ENCODE data around the gene KCTD15.

KCTD15 gene

GRCh38 chr19:33796164-33796875 is at the start of gene KCTD15:
KCTD15 (plus strand) TSS chr19:33796870; CDS start chr19:33800455, 3,585 bp downstream.
- no peak for DNase-seq (ENCODE audit: insufficient read length, low spot score)
- FAIRE-seq = no peak

DNA sequence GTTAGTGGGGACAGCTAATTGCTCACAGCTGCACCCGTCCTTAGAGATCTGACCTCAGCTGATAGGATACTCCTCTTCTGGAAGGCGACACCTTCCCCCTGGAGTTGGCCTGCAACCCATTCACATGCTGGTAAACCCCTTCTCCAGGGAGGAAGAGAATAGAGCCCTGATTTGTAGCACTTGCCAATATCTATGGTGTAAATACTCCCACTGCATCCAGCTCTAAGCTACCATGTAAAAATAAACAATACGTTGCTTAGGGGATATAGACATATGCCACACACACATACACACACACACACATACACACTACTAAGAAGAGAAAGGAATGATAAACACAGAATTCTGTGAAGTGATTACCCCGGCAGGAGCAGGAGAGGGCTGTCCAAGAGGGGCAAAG is 49.4 kb upstream of the KCTD15 start:
- FAIRE-seq (no peak), DNase-seq (ENCODE audit: insufficient read length, low spot score) (no peak)

GRCh38 chr19:33748231-33748630 is 48.4 kb upstream of the KCTD15 start:
- FAIRE-seq = no peak

GRCh38 chr19:33749016-33749415 is 47.7 kb upstream of the KCTD15 start:
- no peak for FAIRE-seq
- DNase-seq (ENCODE audit: insufficient read length, low spot score) = no peak

More at GRCh38 chr19:33748231-33748630, 48.4 kb upstream of the KCTD15 start:
- no peak for DNase-seq (ENCODE audit: insufficient read length, low spot score)

GRCh38 chr19:33749619-33750175 is 47.0 kb upstream of the KCTD15 start:
- DNase-seq (ENCODE audit: insufficient read length, low spot score) = no peak
- no peak for FAIRE-seq

- FAIRE-seq = no peak
- DNase-seq (ENCODE audit: insufficient read length, low spot score) = no peak
Observed at GRCh38 chr19:33750587-33751435, 45.9 kb upstream of the KCTD15 start.

DNA sequence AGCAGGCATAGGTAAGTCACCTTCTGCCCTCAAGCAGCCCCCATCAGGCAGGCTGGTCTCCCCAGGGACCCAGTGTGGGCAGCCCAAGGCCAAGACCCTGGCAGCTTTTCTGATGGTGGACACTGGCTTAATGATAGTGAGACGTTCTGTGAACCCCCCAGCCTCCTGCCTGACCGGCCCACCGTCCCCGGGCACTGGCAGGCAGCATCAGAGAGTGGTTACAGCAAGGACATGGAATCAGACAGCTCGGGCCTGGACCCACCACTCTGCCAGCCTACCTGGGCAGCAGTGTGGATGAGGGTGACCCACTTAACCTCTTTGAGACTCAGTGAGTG is 45.3 kb upstream of the KCTD15 start:
- FAIRE-seq (no peak), DNase-seq (ENCODE audit: insufficient read length, low spot score) (no peak)

DNA sequence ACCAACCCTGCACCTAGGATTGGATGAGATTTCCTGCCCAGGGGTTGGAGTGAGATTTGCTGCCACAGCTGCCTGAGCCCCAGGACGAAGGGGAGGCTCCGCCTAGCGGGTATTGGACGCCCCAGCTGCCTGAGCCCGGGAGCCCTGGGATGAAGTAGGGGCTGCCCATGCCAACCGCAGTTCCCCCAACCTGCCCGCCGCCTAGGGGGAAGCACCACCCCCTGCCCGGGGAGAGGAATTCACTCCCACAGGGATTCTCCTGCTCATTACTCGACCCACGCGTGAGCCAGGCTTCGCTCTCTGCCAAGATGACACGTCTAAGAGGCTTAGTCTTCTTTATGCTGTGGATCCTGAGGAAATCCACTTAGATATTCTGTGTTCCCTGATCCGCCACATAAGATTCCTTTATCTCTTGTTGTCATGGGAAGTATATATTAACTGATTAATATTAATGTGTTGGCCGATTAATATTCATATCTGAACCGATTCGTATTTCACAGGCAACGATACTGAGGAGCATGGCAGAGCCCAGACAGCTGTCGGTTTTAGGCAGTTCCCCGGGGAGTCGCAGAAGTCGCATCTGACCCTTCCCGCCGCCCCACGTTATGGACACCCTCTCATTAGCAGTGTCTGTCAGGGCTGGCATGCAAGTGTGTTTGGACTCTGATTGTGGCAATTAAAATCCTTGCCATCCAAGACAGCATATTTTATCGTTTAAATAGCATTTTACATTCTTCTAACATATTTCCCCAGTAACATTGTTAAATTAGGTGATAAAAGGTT is 44.5 kb upstream of the KCTD15 start:
- no peak for DNase-seq (ENCODE audit: insufficient read length, low spot score)
- FAIRE-seq = no peak

DNA sequence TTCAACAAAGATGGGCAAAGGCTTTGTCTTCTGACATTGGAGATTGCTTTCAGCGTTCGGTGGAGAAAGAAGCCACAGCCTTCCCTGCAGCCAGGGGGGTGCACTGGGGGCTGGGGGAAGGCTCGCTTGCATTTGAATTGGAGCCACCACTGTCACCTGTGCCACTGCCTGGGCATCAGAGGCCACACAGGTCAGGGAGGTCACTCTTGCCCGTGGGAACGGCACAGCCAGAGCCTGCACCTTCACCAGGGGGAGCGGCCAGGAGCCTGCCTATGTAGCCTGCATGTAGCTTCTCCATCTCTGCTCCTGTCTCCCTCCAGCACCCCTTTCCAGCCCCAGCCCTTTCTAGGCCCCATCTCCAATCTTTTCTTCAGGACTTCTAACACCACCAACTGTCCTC is 43.7 kb upstream of the KCTD15 start:
- FAIRE-seq = no peak
- DNase-seq (ENCODE audit: insufficient read length, low spot score) = no peak

DNA sequence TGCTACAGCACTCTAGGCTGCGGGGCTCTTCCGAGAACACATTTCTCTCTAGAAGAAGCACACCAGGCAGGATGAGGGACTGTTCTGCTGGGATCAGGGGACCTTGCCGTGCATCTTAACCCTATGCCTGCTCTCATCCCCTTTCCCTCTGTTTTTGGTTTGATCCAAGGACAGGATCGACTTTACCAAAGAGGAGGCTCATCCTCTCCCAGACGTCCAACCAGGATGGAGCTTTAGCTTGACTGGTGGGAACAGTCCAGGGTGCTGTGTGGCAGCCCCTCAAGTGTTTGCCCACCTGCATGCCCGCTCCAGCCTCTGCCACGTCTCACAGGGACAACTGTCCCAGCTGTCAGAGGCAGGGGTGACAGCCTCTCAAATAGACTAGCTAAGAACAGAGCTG is 42.3 kb upstream of the KCTD15 start:
- FAIRE-seq (no peak), DNase-seq (ENCODE audit: insufficient read length, low spot score) (no peak)

GRCh38 chr19:33755099-33756035 is 41.3 kb upstream of the KCTD15 start:
- FAIRE-seq (no peak), DNase-seq (ENCODE audit: insufficient read length, low spot score) (no peak)

- DNase-seq (ENCODE audit: insufficient read length, low spot score) = no peak
- FAIRE-seq = no peak
Observed at GRCh38 chr19:33756177-33756576, 40.5 kb upstream of the KCTD15 start.

- DNase-seq (ENCODE audit: insufficient read length, low spot score) (peak; percentile 28), FAIRE-seq (no peak)
Observed at GRCh38 chr19:33758541-33759013, 38.1 kb upstream of the KCTD15 start.

GRCh38 chr19:33759356-33759755 is 37.3 kb upstream of the KCTD15 start:
- DNase-seq (ENCODE audit: insufficient read length, low spot score) (no peak), FAIRE-seq (no peak)

DNA sequence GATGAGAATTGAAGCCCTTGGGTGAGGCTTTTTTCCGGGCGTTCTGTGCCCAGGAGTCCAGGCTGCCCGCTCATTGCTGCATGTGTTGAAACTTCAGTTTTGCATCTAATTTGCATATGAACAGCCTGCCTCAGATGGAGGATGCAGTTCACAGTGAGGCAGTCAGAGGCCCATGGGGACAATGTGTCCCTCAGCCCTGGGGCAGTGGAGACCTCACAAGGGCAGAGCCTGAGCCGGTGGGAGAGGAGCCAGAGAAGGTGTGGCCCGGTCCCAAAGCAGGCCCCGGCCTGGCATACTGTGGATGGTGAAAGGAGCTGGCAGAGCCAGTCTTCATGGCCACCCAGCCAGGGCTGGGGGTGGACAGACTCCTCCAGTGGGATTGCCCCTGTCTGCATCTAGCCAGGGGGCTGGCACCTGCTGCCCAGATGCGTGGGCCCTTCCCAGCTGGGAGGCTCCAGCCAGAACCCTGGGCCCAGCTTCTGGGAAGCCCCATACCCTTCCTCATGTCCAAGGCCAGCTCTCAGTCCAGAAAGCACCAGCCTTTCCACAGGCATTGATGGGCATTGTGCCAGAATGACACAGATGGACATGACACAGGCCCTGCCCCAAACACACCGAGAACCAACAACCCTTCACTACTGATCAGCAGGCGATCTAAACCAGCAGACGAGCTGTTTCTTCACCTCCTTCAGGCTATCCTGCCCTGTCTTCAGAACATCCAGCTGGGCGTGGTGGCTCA is 32.9 kb upstream of the KCTD15 start:
- DNase-seq (ENCODE audit: insufficient read length, low spot score) (no peak), FAIRE-seq (no peak)

- FAIRE-seq (no peak), DNase-seq (ENCODE audit: insufficient read length, low spot score) (no peak)
Observed at GRCh38 chr19:33766623-33767022, 30.0 kb upstream of the KCTD15 start.

DNA sequence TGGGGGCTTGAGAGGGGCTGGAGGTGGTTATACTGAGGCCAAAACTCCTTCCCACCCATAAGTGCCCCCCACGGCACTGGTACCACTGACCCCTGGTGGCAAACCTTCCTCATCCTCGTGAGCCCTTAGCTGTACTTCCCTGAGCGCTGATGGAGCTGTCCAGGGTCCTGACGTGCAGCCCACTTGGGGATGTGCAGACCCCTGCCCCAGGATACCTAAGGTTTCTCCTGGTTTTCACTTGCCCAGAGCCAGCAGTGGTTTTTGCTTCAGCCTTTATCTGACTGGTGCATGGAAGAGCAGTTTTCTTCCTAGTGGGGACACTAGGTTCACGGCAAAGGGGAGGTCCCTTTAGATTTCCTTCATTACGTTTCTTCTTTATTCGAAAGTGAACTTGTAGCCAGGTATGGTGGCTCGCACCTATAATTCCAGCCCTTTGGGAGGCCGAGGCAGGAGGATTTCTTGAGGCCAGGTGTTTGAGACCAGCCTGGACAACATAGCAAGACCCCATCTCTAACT is 28.7 kb upstream of the KCTD15 start:
- DNase-seq (ENCODE audit: insufficient read length, low spot score) (peak; percentile 54), FAIRE-seq (no peak)

- FAIRE-seq = no peak
- DNase-seq (ENCODE audit: insufficient read length, low spot score) = no peak
Observed at GRCh38 chr19:33769208-33769607, 27.5 kb upstream of the KCTD15 start.

- no peak for DNase-seq (ENCODE audit: insufficient read length, low spot score)
- FAIRE-seq = no peak
Observed at GRCh38 chr19:33770107-33770506, 26.6 kb upstream of the KCTD15 start.
